Kidney (tissue), 14 donors: ENCODE measurements around the gene GTF2IRD1. TPM values are rescaled to one million over a fixed set of nuclear protein-coding genes. Genes with fewer than 3 reads are reported as not detected.

Experiments
- DNase-seq, 5 donors: peaks; one replicate each; pipeline ENCODE4 v3.0.0-alpha.2; 2013 to 2020
- FAIRE-seq: peaks from 2 replicates; lab custom pipeline; 2012; peaks lifted over from hg19 to GRCh38; lab: Jason Lieb, UNC
- H3K27ac ChIP-seq, 2 donors: one replicate each; pipeline ENCODE4 v1.7.0; 2013; ENCODE audit warnings: low read depth in 2 of 2, low read length in 2 of 2, inconsistent platforms in 1 of 2
- H3K27me3 ChIP-seq: one replicate; pipeline ENCODE4 v1.7.1; 2013; ENCODE audit warnings: low read length, inconsistent platforms; ENCODE audit not compliant: control insufficient read depth, insufficient read depth
- H3K36me3 ChIP-seq, 3 donors: one replicate each; pipeline versions ENCODE4 v1.7.0 to v1.7.1; 2013; ENCODE audit warnings: low read length in 3 of 3, control low read depth in 1 of 3, inconsistent platforms in 1 of 3; ENCODE audit not compliant: insufficient read depth in 3 of 3, control insufficient read depth in 2 of 3
- H3K4me1 ChIP-seq, 3 donors: one replicate each; pipeline versions ENCODE4 v1.7.0 to v1.7.1; 2013; ENCODE audit warnings: low read length in 3 of 3, inconsistent platforms in 1 of 3, low read depth in 1 of 3; ENCODE audit not compliant: control insufficient read depth in 2 of 3, insufficient read depth in 2 of 3
- H3K4me3 ChIP-seq, 3 donors: one replicate each; pipeline versions ENCODE4 v1.7.0 to v1.8.1; 2013; ENCODE audit warnings: low read length in 3 of 3, control low read depth in 1 of 3, inconsistent platforms in 1 of 3
- H3K9ac ChIP-seq, 3 donors: one replicate each; pipeline versions ENCODE4 v1.7.0 to v1.7.1; 2013; ENCODE audit warnings: low read length in 3 of 3, control low read depth in 1 of 3, inconsistent platforms in 1 of 3
- H3K9me3 ChIP-seq, 3 donors: one replicate each; pipeline versions ENCODE4 v1.7.0 to v1.7.1; 2013; ENCODE audit warnings: low read length in 3 of 3, control low read depth in 1 of 3, inconsistent platforms in 1 of 3; ENCODE audit not compliant: control insufficient read depth in 2 of 3, insufficient read depth in 1 of 3
- CTCF ChIP-seq: IDR thresholded peaks from 3 replicates; pipeline ENCODE4 v1.5.1; 2012; ENCODE audit warnings: mild to moderate bottlenecking, moderate library complexity, borderline replicate concordance; ENCODE audit not compliant: insufficient read depth; ENCODE audit errors: extremely low read depth
- intact Hi-C: fragments of 100-400 bp; cut with DNase I; formaldehyde crosslinking; loops from one replicate; pipeline ENCODE4 v1.11.1; 2022
- polyA plus RNA-seq: library from polyadenylated mRNA; stranded (reverse); fragments of 350-450 nt; fragmentation: Illumina TruSeq; extraction: RNeasy Lipid Tissue Mini Kit (QIAGEN cat#74804); gene quantifications from one replicate; pipeline ENCODE4 v1.2.3, GENCODE V29; 2014; ENCODE audit warnings: low read depth, low replicate concordance; ENCODE audit not compliant: insufficient read depth
- total RNA-seq: library from RNA; stranded (reverse); fragmentation: NEBNext Ultra II Directional; extraction: Animal tissue kit (Norgen Biotek cat#: 25700); gene quantifications from one replicate; pipeline ENCODE4 v1.2.1, GENCODE V29; 2021
- donor health status: control.
- donor health status: control.
- donor health status: control.
- donor health status: control.
- donor health status: control.
- donor health status: DM: yes; HTN: yes; CAD: no.
- donor health status: Normal renal cell carcinoma (clear cell type).

GTF2IRD1 gene
- total and polyA plus RNA-seq, 2 donors from 2014 or later, result 28.2 to 35.8 TPM

DNA sequence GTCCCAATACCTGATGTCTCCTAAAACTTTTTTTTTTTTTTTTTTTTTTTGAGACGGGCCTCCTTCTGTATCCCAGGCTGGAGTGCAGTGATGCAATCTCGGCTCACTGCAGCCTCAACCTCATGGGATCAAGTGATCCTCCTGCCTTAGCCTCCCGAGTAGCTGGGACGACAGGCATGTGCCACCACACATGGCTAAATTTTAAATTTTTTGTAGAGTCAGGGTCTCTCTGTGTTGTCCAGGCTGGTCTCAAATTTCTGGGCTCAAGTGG lies 28.4 kb downstream of the GTF2IRD1 start:
- no peak for DNase-seq
- Histone ChIP-seq H3K9me3 (no peaks in the 10 kb centered on the region), H3K9ac (no peak overlapping the region), H3K36me3 (no peaks in the 10 kb centered on the region), H3K4me1 (peaks cover 0 to 55% (median 38%) of the 10 kb centered on the region in 3 donors), H3K4me3 (no peak overlapping the region), H3K27me3 (no peaks in the 10 kb centered on the region), H3K27ac (peak overlapping the region; percentile 72 to 96)
- FAIRE-seq, result no peak
- intact Hi-C loops, result no loop called here
- TF ChIP-seq CTCF, result no peak

GRCh38 chr7:74482629-74483401 lies 29.1 kb downstream of the GTF2IRD1 start:
- FAIRE-seq (no peak), DNase-seq (peak in 2 of 5 donors; percentile 54 to 69)
- H3K27me3 ChIP-seq, result no peaks in the 10 kb centered on the region
- H3K4me1 ChIP-seq, result peaks cover 0 to 50% (median 34%) of the 10 kb centered on the region in 3 donors
- H3K4me3 ChIP-seq, result no peak overlapping the region
- H3K36me3 ChIP-seq, result no peaks in the 10 kb centered on the region
- H3K9me3 ChIP-seq, result no peaks in the 10 kb centered on the region
- peak overlapping the region; percentile 56 to 72 for H3K27ac ChIP-seq
- H3K9ac ChIP-seq, result peak overlapping the region in 1 of 3 donors; percentile 3
- TF ChIP-seq CTCF, result no peak
- intact Hi-C loops, result no loop called here

- DNase-seq, result peak; percentile 67 to 84 (median 84)
- H3K4me3 ChIP-seq, result peak overlapping the region in 2 of 3 donors; percentile 3 to 43
- H3K9ac ChIP-seq, result peak overlapping the region in 1 of 3 donors; percentile 75
- H3K4me1 ChIP-seq, result peaks cover 0 to 43% (median 26%) of the 10 kb centered on the region in 3 donors
- no peak for TF ChIP-seq CTCF
- FAIRE-seq, result no peak
- intact Hi-C loops, result no loop called here
- no peaks in the 10 kb centered on the region for H3K36me3 ChIP-seq
- peak overlapping the region; percentile 56 to 72 for H3K27ac ChIP-seq
- H3K27me3 ChIP-seq, result no peaks in the 10 kb centered on the region
- H3K9me3 ChIP-seq, result no peaks in the 10 kb centered on the region
Measured at GRCh38 chr7:74483402-74484336, 30.0 kb downstream of the GTF2IRD1 start.
